ENCODE results near the gene MRPS33. TPM values are rescaled to one million over a fixed set of nuclear protein-coding genes. Genes with fewer than 3 reads are reported as not detected.

The MRPS33 gene
- 26.0 and 30.1 TPM in 2 replicates for total RNA-seq

DNA sequence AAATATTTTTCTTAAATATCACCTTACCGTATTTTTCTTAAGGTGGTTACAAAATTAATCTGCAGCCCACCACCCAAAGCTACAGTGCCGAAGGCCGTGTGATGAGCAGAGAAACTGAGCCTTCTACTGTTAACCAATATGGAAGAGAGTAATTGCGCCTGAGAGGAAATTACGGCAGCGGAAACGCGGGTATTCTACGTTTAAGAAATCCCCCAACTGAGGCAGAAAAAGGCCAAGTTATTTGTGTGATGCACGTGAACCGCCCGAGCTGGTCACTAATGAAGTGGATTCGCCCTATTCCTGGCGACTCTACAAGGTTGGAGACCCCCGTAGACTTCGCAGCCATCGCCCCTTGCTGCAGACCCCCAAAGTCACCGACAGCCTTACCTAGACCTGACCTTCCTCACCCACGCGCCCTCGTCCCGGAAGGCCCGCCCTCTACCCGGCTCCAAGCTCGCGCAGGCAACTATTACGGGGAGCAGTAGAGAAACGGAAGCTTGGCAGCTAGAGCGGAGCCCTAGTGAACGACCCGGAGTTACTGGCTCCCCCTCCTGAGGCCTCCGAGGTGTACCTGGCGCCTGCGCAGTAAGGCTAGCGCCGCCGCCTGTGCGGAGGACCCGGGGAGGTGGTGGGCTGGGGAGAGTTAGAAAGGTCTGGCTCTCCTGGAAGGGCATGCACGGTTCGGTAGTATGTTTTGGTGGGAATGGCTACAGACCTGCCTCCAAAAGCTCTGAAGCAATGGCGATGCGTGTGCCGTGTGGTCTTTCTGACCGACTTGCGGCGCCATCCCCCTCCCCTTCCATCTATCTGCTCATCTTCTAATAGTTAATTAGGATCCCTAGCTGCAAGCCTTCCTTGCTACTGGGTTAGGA is at the start of gene MRPS33:
Gene MRPS33 (minus strand): TSS at position 429 of the 872 bp plus-strand sequence. CDS start 4,319 bp downstream, outside the sequence.

Small RNAs within 50 kb of the gene (small RNA-seq; reads per million reads assigned to genes)
- gene RNU4-74P: not detected

Other genes with a start within 250 kb of the MRPS33 start
- gene BRAF, start 90.0 kb downstream of the MRPS33 start, total RNA-seq: 22.0 and 29.3 TPM in 2 replicates
- under 0.01 and 0.73 TPM in 2 replicates for gene TMEM178B, start 59.1 kb upstream of the MRPS33 start, total RNA-seq